K562 (cell line): Measurements from ENCODE around the gene SPATA3. TPM values are rescaled to one million over a fixed set of nuclear protein-coding genes. Genes with fewer than 3 reads are reported as not detected.

Source experiments
- ATAC-seq: fragments of 200-7000 bp; cut with Tn5 transposase; 3 replicates; pipeline ENCODE4 v1.9.1; 2020; ENCODE audit warnings: moderate library complexity
- BruUV-seq: library from RNA; stranded (reverse); fragments of 400-500 nt; replicated peaks from 2 replicates; lab custom pipeline; 2021; lab: Mats Ljungman, UMichigan
- CTCF ChIA-PET: fragments of 300-600 bp; formaldehyde crosslinking; extraction: SDS; loops from one replicate; lab custom pipeline; 2021; ENCODE audit warnings: low intra/inter-chr PET ratio; lab: Yijun Ruan, JAX
- POLR2A ChIA-PET: fragments of 300-600, 350-650 bp; sonication (Branson Sonifier 250); formaldehyde crosslinking; extraction: SDS; loops from one replicate; lab custom pipeline; 2021; ENCODE audit warnings: antibody characterized with exemption, inconsistent platforms; lab: Yijun Ruan, JAX
- DNase-seq, 4 experiments: peaks; one replicate each; pipeline versions ENCODE4 v3.0.0 to v3.0.0-alpha.2; 2011 to 2018; ENCODE audit warnings: low spot score in 3 of 4, mixed read lengths in 3 of 4; ENCODE audit errors: extremely low read depth in 1 of 4
- FAIRE-seq: peaks from 2 replicates; lab custom pipeline; 2011; peaks lifted over from hg19 to GRCh38; lab: Jason Lieb, UNC
- H2AFZ ChIP-seq: 2 replicates; pipeline ENCODE4 v1.6.0; 2011; ENCODE audit warnings: low read depth, low read length, control low read depth, inconsistent platforms
- H3K27ac ChIP-seq: fragments of 200-600 bp; 3 replicates; pipeline ENCODE4 v1.8.0; 2011; ENCODE audit warnings: low read depth, mild to moderate bottlenecking, control low read depth, inconsistent platforms, low read length, moderate library complexity, mixed read lengths; ENCODE audit errors: extremely low read depth
- H3K27me3 ChIP-seq, 2 experiments: fragments of 300-600 bp in 1 of 2; 2 replicates in 1 of 2; 3 replicates in 1 of 2; pipeline versions ENCODE4 v1.6.0 to v1.8.0; 2011; ENCODE audit warnings: inconsistent platforms in 2 of 2, low read length in 2 of 2, mild to moderate bottlenecking in 1 of 2, mixed read lengths in 1 of 2, moderate library complexity in 1 of 2; ENCODE audit not compliant: control insufficient read depth in 2 of 2, insufficient read depth in 2 of 2
- H3K36me3 ChIP-seq: fragments of 300-600 bp; 3 replicates; pipeline ENCODE4 v1.8.0; 2011; ENCODE audit warnings: mild to moderate bottlenecking, low read length, inconsistent platforms; ENCODE audit not compliant: control insufficient read depth, insufficient read depth
- H3K4me1 ChIP-seq, 2 experiments: fragments of 200-600 bp in 1 of 2; replicated peaks in 1 of 2; 2 replicates in 1 of 2; 3 replicates in 1 of 2; pipeline versions ENCODE4 v1.5.1 to v1.8.0; 2011; ENCODE audit warnings: inconsistent platforms in 2 of 2, low read length in 2 of 2, mild to moderate bottlenecking in 1 of 2, mixed read lengths in 1 of 2, moderate library complexity in 1 of 2; ENCODE audit not compliant: control insufficient read depth in 2 of 2, insufficient read depth in 2 of 2
- H3K4me2 ChIP-seq: 2 replicates; pipeline ENCODE4 v1.6.1; 2011; ENCODE audit warnings: low read length, control low read depth, inconsistent platforms, mixed read lengths; ENCODE audit not compliant: insufficient read depth
- H3K4me3 ChIP-seq: fragments of 200-600 bp; sonication (generic), shearing (Covaris generic); 2 replicates; pipeline ENCODE4 v1.5.1; 2016; ENCODE audit warnings: control low read depth, inconsistent platforms
- H3K79me2 ChIP-seq: fragments of 200-600 bp; 3 replicates; pipeline ENCODE4 v1.8.0; 2011; ENCODE audit warnings: low read length, inconsistent platforms; ENCODE audit not compliant: control insufficient read depth, insufficient read depth
- H3K9ac ChIP-seq, 2 experiments: 2 replicates each; pipeline versions ENCODE4 v1.6.0 to v1.6.1; 2011; ENCODE audit warnings: low read depth in 2 of 2, low read length in 2 of 2, control low read depth in 1 of 2, inconsistent platforms in 1 of 2, mild to moderate bottlenecking in 1 of 2, mixed read lengths in 1 of 2; ENCODE audit not compliant: insufficient read depth in 1 of 2
- H3K9me1 ChIP-seq: one replicate; pipeline ENCODE4 v1.6.0; 2011; ENCODE audit warnings: inconsistent platforms, mild to moderate bottlenecking, low read length, moderate library complexity; ENCODE audit not compliant: control insufficient read depth, insufficient read depth
- H3K9me3 ChIP-seq: replicated peaks from 2 replicates; pipeline ENCODE4 v1.5.1; 2011; ENCODE audit warnings: low read depth, low read length, inconsistent platforms; ENCODE audit not compliant: control insufficient read depth, insufficient read depth
- H4K20me1 ChIP-seq: replicated peaks from 2 replicates; pipeline ENCODE4 v1.6.1; 2011; ENCODE audit warnings: low read length, inconsistent platforms, mixed read lengths; ENCODE audit not compliant: control insufficient read depth, insufficient read depth
- ATF3 ChIP-seq, 2 experiments: fragments of 450-650 bp in 1 of 2; sonication (generic) in 1 of 2; formaldehyde crosslinking in 1 of 2; IDR thresholded peaks in 1 of 2; conservative IDR thresholded peaks in 1 of 2; 2 replicates each; pipeline versions ENCODE4 v1.6.1 to v1.8.1; 2016 to 2023; ENCODE audit warnings: mild to moderate bottlenecking in 2 of 2, moderate library complexity in 2 of 2, inconsistent platforms in 1 of 2, missing genetic modification reagents in 1 of 2
- BCOR ChIP-seq: fragments of 450-650 bp; IDR thresholded peaks from 2 replicates; pipeline ENCODE4 v1.6.1; 2016
- CBX1 ChIP-seq: sonication (generic); IDR thresholded peaks from 2 replicates; pipeline ENCODE4 v1.6.1; 2016; ENCODE audit warnings: antibody characterized with exemption, low read depth, mild to moderate bottlenecking
- CREM ChIP-seq: IDR thresholded peaks from 2 replicates; pipeline ENCODE4 v1.6.1; 2014; ENCODE audit warnings: antibody characterized with exemption, low read depth
- FOXK2 ChIP-seq, 2 experiments: fragments of 450-650 bp; IDR thresholded peaks in 1 of 2; conservative IDR thresholded peaks in 1 of 2; 2 replicates each; pipeline ENCODE4 v1.6.1; 2016; ENCODE audit warnings: low read depth in 2 of 2, mild to moderate bottlenecking in 1 of 2
- FOXP4 ChIP-seq: sonication (generic); formaldehyde crosslinking; IDR thresholded peaks from 2 replicates; pipeline ENCODE4 v1.8.0; 2022; ENCODE audit warnings: mild to moderate bottlenecking, missing genetic modification reagents, borderline replicate concordance
- GTF2E2 ChIP-seq: fragments of 200-800 bp; sonication (Bioruptor generic); IDR thresholded peaks from 2 replicates; pipeline ENCODE4 v1.6.1; 2016; ENCODE audit warnings: missing genetic modification characterization, missing compliant biosample characterization
- HIVEP1 ChIP-seq: fragments of 250-450 bp; sonication (Bioruptor Pico); IDR thresholded peaks from 2 replicates; pipeline ENCODE4 v1.4.0; 2020; ENCODE audit warnings: mild to moderate bottlenecking
- TCF3 ChIP-seq: sonication (generic); formaldehyde crosslinking; IDR thresholded peaks from 2 replicates; pipeline ENCODE4 v1.4.0; 2020; ENCODE audit warnings: mild to moderate bottlenecking, missing genetic modification reagents
- THRA ChIP-seq: fragments of 450-650 bp; IDR thresholded peaks from 2 replicates; pipeline ENCODE4 v1.6.1; 2017; ENCODE audit warnings: mild to moderate bottlenecking, moderate library complexity
- THRAP3 ChIP-seq: fragments of 450-650 bp; IDR thresholded peaks from 2 replicates; pipeline ENCODE4 v1.6.1; 2016; ENCODE audit warnings: mild to moderate bottlenecking, inconsistent platforms, borderline replicate concordance
- ZNF143 ChIP-seq: sonication (generic); formaldehyde crosslinking; IDR thresholded peaks from 2 replicates; pipeline ENCODE4 v1.9.0; 2022; ENCODE audit warnings: mild to moderate bottlenecking, missing genetic modification reagents
- ZNF707 ChIP-seq: fragments of 250-450 bp; sonication (Bioruptor Pico); conservative IDR thresholded peaks from 2 replicates; pipeline ENCODE4 v1.8.0; 2022; ENCODE audit warnings: inconsistent platforms, mild to moderate bottlenecking, moderate library complexity
- WGBS: fragments of 100-300 bp; shearing (Covaris generic); methylation state at CpG from one replicate; pipeline ENCODE4 v1.1.6; 2016; ENCODE audit warnings: low coverage, mixed read lengths; ENCODE audit not compliant: insufficient coverage; ENCODE audit errors: missing lambda C conversion rate; 5-methylcytosine and 5-hydroxymethylcytosine counted together
- in situ Hi-C: fragments of 300-500 bp; cut with MboI; formaldehyde crosslinking; loops from 4 replicates; pipeline ENCODE4 v1.15.0; 2018; ENCODE audit warnings: inconsistent platforms, mixed read lengths
- intact Hi-C: fragments of 100-400 bp; cut with micrococcal nuclease; formaldehyde crosslinking; loops from 2 replicates; pipeline ENCODE4 v1.14.2; 2022
- polyA plus RNA-seq, 8 experiments: library from polyadenylated mRNA; depleted of rRNA in 4 of 8; stranded (reverse) in 5 of 8; unstranded in 3 of 8; fragments of >200 nt; fragmentation: Nextera tagmentation in 2 of 8; fragmentation: Illumina TruSeq in 1 of 8; extraction: Ambion mirVana in 2 of 8; extraction: Trizol in 1 of 8; gene quantifications; 2 replicates each; pipeline versions ENCODE4 v1.2.1 to v1.2.3, GENCODE V29; 2011 to 2014; ENCODE audit warnings: inconsistent platforms in 1 of 8, missing spikeins in 1 of 8
- total RNA-seq, 7 experiments: library from RNA; depleted of rRNA in 6 of 7; stranded (reverse); fragments of >200 nt in 6 of 7; fragmentation: Illumina TruSeq in 2 of 7; extraction: Trizol in 2 of 7; gene quantifications; 2 replicates each; pipeline versions ENCODE4 v1.2.1 to v1.2.3, GENCODE V29; 2011 to 2021; ENCODE audit warnings: low replicate concordance in 1 of 7

The SPATA3 gene
- total and polyA plus RNA-seq, 9 of the 15 experiments (the other 6 are each of a cell fraction or from before 2014, with no cell fraction given) = not detected

GRCh38 chr2:230950874-230951339 lies 45.0 kb upstream of the SPATA3 start:
- FAIRE-seq (no peak), DNase-seq (no peak), ATAC-seq (no peak)
- Histone ChIP-seq H3K9me1 (no peaks in the 10 kb centered on the region), H3K36me3 (no peaks in the 10 kb centered on the region), H3K27me3 (peaks cover 9 to 33% of the 10 kb centered on the region in 2 experiments; a peak in 4 of 5 replicates), H3K9me3 (no peaks in the 10 kb centered on the region), H3K4me1 (no peaks in the 10 kb centered on the region), H3K4me2 (no peak overlapping the region), H4K20me1 (no peaks in the 10 kb centered on the region), H3K79me2 (no peaks in the 10 kb centered on the region), H3K4me3 (no peak overlapping the region), H3K9ac (no peak overlapping the region), H2AFZ (no peak overlapping the region), H3K27ac (no peak overlapping the region)
- in situ Hi-C loops (no loop called here), intact Hi-C loops (no loop called here)
- CTCF ChIA-PET = no interaction called here
- TF ChIP-seq FOXK2 (conservative IDR thresholded peaks at IDR 0.05 in 1 of 2, IDR thresholded peaks at IDR 0.05 in 1 of 2; ENCODE audit: low read depth in 2 of 2) = no peak
- TF ChIP-seq TCF3 (CRISPR knock-in tag) = no peak
- no peak for TF ChIP-seq ATF3 (IDR thresholded peaks at IDR 0.05)
- TF ChIP-seq ATF3 (CRISPR knock-in tag; conservative IDR thresholded peaks at IDR 0.05) = no peak
- TF ChIP-seq BCOR = no peak
- TF ChIP-seq GTF2E2 (tag) = no peak
- no peak for TF ChIP-seq HIVEP1 (CRISPR knock-in tag)
- TF ChIP-seq ZNF143 (CRISPR knock-in tag) = no peak
- no peak for TF ChIP-seq ZNF707 (CRISPR knock-in tag)
- no peak for TF ChIP-seq FOXP4 (CRISPR knock-in tag)
- TF ChIP-seq THRAP3 = no peak
- no peak for TF ChIP-seq CBX1
- no peak for TF ChIP-seq CREM
- no peak for TF ChIP-seq THRA
- WGBS = 4% methylated on average over 9 of the region's 10 CpGs
- BruUV-seq = no TSS peak
- POLR2A ChIA-PET = no interaction called here
